Right atrium auricular region (tissue), 2 donors: Measurements from ENCODE around the gene TPM4. TPM values are rescaled to one million over a fixed set of nuclear protein-coding genes. Genes with fewer than 3 reads are reported as not detected.

ENCODE experiments used
- DNase-seq: peaks from one replicate; pipeline ENCODE4 v3.0.0-alpha.2; 2019; ENCODE audit warnings: low spot score
- H3K27ac ChIP-seq, 2 donors: fragments of 200-600 bp; sonication (generic); 1 replicate in 1 of 2; 2 replicates in 1 of 2; pipeline ENCODE4 v1.5.1; 2016 to 2019
- H3K27me3 ChIP-seq, 2 donors: fragments of 200-600 bp; sonication (generic); one replicate each; pipeline versions ENCODE4 v1.5.1 to v1.6.0; 2017 to 2019
- H3K36me3 ChIP-seq: fragments of 200-600 bp; sonication (generic); one replicate; pipeline ENCODE4 v1.5.1; 2016
- H3K4me1 ChIP-seq, 2 donors: fragments of 200-600 bp; sonication (generic); one replicate each; pipeline versions ENCODE4 v1.5.1 to v1.6.0; 2017 to 2019
- H3K4me3 ChIP-seq, 2 donors: fragments of 200-600 bp; sonication (generic); 1 replicate in 1 of 2; 2 replicates in 1 of 2; pipeline ENCODE4 v1.5.1; 2017 to 2019; ENCODE audit warnings: mild to moderate bottlenecking in 1 of 2, moderate library complexity in 1 of 2
- H3K9me3 ChIP-seq, 2 donors: fragments of 200-600 bp; sonication (generic); one replicate each; pipeline ENCODE4 v1.5.1; 2019
- total RNA-seq, 2 donors: library from RNA; depleted of rRNA; stranded (reverse); fragments of >200 nt; gene quantifications; one replicate each; pipeline ENCODE4 v1.1.0, GENCODE V29; 2016
- TF ChIP-seq, protein P1 (sequence below), 2 donors: fragments of 200-600 bp; sonication (generic); IDR thresholded peaks; one replicate each; pipeline ENCODE4 v1.5.1; 2019; ENCODE audit warnings: antibody characterized with exemption in 2 of 2

TPM4 gene
- total RNA-seq, 2 donors from 2014 or later = 163 to 194 TPM

DNA sequence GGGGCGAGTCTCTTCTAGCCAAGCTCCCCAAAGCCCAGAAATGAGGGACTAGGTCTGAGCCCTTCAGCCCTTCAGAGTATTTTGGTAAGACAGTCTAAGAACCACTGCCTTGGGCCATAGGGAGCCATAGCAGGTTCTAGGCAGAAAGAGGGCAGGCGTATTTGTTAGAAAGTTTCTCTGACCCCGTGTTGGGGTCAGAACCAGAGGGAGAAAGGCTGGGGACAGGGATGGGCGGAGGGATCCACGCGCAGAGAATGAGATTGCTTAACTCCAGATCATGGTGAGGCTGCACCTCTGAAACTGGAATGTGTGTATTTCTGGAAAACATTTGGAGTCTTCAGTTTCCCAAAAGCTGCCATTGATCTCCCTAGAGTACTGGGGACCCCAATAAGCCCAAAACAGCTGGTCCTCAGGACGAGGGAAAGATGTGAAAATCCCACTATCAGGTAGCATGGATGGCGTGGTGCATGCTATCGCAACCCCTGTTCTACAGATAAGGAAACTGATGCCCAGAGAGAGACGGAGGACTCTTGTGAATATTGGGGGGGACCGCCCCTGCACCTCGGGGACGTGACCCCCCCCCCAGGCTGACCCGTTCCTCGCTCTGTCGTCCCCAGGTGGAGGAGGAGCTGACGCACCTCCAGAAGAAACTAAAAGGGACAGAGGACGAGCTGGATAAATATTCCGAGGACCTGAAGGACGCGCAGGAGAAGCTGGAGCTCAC, 703 bp upstream of the TPM4 start:
- Histone ChIP-seq H3K27me3 (no peaks in the 10 kb centered on the region), H3K27ac (peak overlapping the region; percentile 98 to 100), H3K4me1 (peaks cover 0 to 38% of the 10 kb centered on the region in 2 donors), H3K36me3 (no peaks in the 10 kb centered on the region), H3K9me3 (no peaks in the 10 kb centered on the region), H3K4me3 (peak overlapping the region; percentile 74 to 86)
- TF ChIP-seq, protein P1, sequence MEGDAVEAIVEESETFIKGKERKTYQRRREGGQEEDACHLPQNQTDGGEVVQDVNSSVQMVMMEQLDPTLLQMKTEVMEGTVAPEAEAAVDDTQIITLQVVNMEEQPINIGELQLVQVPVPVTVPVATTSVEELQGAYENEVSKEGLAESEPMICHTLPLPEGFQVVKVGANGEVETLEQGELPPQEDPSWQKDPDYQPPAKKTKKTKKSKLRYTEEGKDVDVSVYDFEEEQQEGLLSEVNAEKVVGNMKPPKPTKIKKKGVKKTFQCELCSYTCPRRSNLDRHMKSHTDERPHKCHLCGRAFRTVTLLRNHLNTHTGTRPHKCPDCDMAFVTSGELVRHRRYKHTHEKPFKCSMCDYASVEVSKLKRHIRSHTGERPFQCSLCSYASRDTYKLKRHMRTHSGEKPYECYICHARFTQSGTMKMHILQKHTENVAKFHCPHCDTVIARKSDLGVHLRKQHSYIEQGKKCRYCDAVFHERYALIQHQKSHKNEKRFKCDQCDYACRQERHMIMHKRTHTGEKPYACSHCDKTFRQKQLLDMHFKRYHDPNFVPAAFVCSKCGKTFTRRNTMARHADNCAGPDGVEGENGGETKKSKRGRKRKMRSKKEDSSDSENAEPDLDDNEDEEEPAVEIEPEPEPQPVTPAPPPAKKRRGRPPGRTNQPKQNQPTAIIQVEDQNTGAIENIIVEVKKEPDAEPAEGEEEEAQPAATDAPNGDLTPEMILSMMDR (IDR thresholded peaks at IDR 0.05) = no peak
- DNase-seq = no peak

DNA sequence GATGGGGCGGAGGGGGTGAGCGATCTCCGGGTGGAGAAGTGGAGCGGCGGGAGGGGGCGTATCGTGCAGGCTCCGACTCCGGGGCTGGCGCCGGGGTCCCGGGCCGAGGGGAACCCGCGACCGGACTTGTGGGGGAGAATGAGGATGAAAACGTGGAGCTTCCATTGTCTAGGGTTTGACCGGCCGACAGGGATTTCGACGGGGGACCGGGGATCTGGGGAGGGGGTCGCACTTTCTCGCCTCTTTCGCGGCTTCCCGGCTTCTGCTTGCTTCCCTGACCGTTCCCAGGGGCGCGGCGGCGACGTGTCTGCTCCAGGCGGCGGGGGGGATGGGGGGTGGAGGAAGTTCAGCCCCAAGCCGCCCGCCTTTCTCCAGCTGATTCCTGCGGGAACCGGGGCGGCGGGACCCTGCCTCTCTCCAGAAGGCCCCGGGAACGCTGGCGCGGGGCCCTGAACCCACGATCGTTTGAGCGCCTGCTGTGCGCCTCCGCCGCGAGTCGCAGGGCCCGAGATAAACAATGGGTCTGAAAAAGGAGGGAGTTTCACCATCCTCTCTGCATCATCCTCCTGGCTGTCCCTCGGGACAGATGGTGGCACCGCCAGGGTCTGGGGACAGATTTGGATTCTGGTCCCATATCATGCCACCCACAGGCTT, 790 bp downstream of the TPM4 start:
- peak overlapping the region; percentile 98 to 100 for H3K27ac ChIP-seq
- no peaks in the 10 kb centered on the region for H3K27me3 ChIP-seq
- H3K4me1 ChIP-seq = peaks cover 0 to 33% of the 10 kb centered on the region in 2 donors
- peak; percentile 67 for DNase-seq
- peaks cover 9% of the 10 kb centered on the region for H3K36me3 ChIP-seq
- H3K4me3 ChIP-seq = peak overlapping the region; percentile 74 to 86
- H3K9me3 ChIP-seq = no peaks in the 10 kb centered on the region
- TF ChIP-seq, protein P1 (IDR thresholded peaks at IDR 0.05) = no peak

DNA sequence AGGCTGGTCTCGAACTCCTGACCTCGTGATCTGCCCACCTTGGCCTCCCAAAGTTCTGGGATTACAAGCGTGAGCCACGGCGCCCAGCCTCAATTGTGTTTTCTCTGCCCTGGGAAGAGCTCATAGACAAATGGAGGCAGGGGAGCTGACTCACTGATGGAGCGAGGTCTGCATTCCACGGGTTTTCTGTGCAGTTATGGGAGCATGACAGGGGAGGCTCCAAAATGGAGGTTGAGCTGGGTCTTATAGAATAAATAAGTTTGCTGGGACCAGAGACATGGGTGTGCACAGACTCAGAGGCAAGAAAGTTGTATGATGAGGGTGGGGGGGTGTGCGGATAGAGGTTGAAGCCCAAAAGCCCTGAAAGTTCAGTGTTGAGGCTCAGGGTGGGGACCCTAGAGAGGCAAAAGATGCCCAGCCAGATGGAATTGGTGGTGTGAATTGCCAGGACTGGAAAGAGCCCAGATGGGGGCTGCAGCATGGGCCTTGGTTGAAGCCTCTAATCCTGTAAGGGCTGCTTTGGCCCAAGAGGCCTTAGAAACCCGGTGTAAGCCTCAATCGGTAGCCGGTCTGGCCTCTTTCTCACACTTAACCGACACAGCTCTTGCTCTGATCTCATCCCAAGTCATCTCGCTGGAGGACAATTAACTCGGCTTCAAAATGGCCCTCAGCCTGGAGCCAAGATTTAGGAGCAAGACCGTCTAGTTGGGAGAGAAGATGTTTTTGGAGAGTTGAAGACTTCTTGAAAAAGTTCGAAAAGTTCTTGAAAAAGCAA, 1.9 kb downstream of the TPM4 start:
- TF ChIP-seq, protein P1 (IDR thresholded peaks at IDR 0.05) = no peak
- peak overlapping the region; percentile 74 to 86 for H3K4me3 ChIP-seq
- peak overlapping the region; percentile 98 to 100 for H3K27ac ChIP-seq
- H3K27me3 ChIP-seq = no peaks in the 10 kb centered on the region
- H3K36me3 ChIP-seq = peaks cover 19% of the 10 kb centered on the region
- no peak for DNase-seq
- peaks cover 0 to 32% of the 10 kb centered on the region in 2 donors for H3K4me1 ChIP-seq
- no peaks in the 10 kb centered on the region for H3K9me3 ChIP-seq

DNA sequence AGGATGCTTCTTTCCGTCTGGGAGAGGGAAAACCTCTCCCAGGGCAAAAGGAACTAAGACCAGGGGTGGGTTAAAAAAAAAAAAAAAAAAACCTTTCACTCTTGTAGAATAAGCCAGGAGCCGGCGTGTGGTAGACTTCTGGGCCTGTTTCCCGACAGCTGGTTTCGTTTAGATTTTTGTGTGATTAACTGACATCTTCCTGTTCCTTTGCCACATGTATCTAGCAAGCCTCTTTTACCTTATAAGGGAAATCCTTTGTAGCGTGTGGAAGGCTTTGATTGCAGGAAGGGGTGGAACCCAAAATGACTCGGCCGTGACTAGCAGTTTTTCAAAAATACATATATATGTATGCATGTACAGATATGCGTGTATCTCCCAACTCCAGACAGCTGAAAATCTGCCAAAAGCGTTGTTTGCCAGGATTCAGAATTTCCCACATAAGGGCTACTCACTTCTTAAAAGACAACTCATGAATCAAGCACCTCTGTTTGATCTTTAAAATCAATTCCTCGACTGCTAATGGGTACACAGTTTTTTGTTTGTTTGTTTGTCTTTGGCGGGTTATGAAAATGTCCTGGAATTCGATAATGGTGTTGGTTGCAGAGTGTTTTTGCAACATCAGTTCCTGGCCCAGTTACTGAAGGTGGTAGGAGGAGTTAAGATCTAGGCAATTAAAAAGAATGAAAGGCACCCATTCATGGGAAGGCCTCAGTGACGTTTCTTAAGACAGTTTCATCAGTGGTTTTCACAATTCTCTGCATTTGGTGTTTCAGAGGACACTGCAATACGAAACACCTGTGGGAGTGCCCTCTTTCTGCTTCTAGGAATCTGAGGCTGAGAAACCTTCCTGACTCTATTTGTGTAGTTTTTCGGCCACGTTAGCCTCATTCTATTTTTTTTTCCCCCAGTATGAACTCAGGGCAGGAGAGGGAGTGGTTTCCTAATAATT, 2.7 kb downstream of the TPM4 start:
- TF ChIP-seq, protein P1 (IDR thresholded peaks at IDR 0.05) = no peak
- Histone ChIP-seq H3K27me3 (no peaks in the 10 kb centered on the region), H3K36me3 (peaks cover 28% of the 10 kb centered on the region), H3K9me3 (no peaks in the 10 kb centered on the region), H3K4me1 (peaks cover 0 to 32% of the 10 kb centered on the region in 2 donors), H3K27ac (peak overlapping the region; percentile 98 to 100), H3K4me3 (peak overlapping the region; percentile 74 to 86)
- DNase-seq = peak; percentile 89

DNA sequence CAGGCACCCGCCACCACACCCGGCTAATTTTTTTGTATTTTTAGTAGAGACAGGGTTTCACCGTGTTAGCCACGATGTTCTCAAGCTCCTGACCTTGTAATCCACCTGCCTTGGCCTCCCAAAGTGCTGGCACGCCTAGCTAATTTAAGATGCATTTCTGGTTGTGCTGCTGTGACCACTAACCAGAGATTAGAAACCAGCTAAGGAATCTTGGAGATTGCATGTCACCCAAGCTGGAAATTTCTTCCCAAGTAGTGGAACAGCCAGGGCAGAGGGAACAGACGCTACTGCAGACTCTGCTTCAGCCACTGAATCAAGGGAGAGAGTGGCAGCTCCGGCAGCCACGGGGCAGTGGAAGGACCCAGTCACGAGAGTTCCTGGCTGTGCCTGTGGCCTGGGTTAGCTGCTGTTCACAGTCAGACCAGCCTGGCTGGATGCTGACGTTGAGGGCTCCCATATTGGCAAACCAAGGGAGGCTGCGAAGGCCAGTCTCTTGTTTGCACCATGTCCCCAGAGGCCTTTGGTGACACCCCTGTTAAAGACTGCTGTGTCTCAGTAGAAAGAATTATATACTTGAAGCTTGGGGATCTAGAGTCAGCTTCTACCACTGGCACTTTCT, 7.9 kb downstream of the TPM4 start:
- DNase-seq = no peak
- TF ChIP-seq, protein P1 (IDR thresholded peaks at IDR 0.05) = no peak
- no peaks in the 10 kb centered on the region for H3K9me3 ChIP-seq
- no peak overlapping the region for H3K27ac ChIP-seq
- peaks cover 79% of the 10 kb centered on the region for H3K36me3 ChIP-seq
- H3K4me1 ChIP-seq = peaks cover 0 to 46% of the 10 kb centered on the region in 2 donors
- no peaks in the 10 kb centered on the region for H3K27me3 ChIP-seq
- H3K4me3 ChIP-seq = no peak overlapping the region
